HFFc6 (cell line): ENCODE data around the gene ARHGAP9. TPM values are rescaled to one million over a fixed set of nuclear protein-coding genes. Genes with fewer than 3 reads are reported as not detected.
"Not testable (repeated sequence)": the region's sequence is repeated elsewhere in the genome, so short reads cannot be mapped to it uniquely, and the experiment has no call there.

ENCODE experiments used
- DNase-seq: peaks from one replicate; pipeline ENCODE4 v3.0.0-alpha.2; 2018
- H3K27ac Mint-ChIP-seq: 2 replicates; pipeline ENCODE4 v1.8.0; 2020; ENCODE audit warnings: mild to moderate bottlenecking, mixed read lengths
- H3K27me3 Mint-ChIP-seq: 2 replicates; pipeline ENCODE4 v1.8.0; 2021; ENCODE audit warnings: mild to moderate bottlenecking, moderate library complexity, mixed read lengths; ENCODE audit not compliant: insufficient read depth
- H3K36me3 Mint-ChIP-seq: 2 replicates; pipeline ENCODE4 v1.8.0; 2021; ENCODE audit warnings: low read depth, mixed read lengths
- H3K4me1 Mint-ChIP-seq: 2 replicates; pipeline ENCODE4 v1.8.0; 2020; ENCODE audit warnings: low read depth, mixed read lengths
- H3K4me3 Mint-ChIP-seq: 2 replicates; pipeline ENCODE4 v1.8.0; 2020; ENCODE audit warnings: mild to moderate bottlenecking, moderate library complexity, mixed read lengths
- H3K9me3 Mint-ChIP-seq: 2 replicates; pipeline ENCODE4 v1.8.0; 2020; ENCODE audit warnings: mild to moderate bottlenecking, mixed read lengths
- CTCF ChIP-seq: fragments of 200-600 bp; sonication (generic); IDR thresholded peaks from 2 replicates; pipeline ENCODE4 v1.5.0; 2021; ENCODE audit warnings: antibody characterized with exemption, mild to moderate bottlenecking
- total RNA-seq, 6 experiments: library from RNA; stranded (reverse); fragmentation: NEBNext Ultra II Directional; extraction: Animal tissue kit (Norgen Biotek cat#: 25700); gene quantifications; 2 replicates in 1 of 6; 3 replicates in 5 of 6; pipeline ENCODE4 v1.2.3, GENCODE V29; 2021

ARHGAP9 gene
- total RNA-seq, 6 experiments from 2014 or later = 0.11 to 0.85 (median 0.21) TPM; not detected in 1

GRCh38 chr12:57511161-57511560, 31.5 kb upstream of the ARHGAP9 start:
- DNase-seq = no peak
- Mint-ChIP-seq H3K27me3 (peaks cover 11% of the 10 kb centered on the region; the same call in 1 of the 2 replicates), H3K27ac (no peak overlapping the region), H3K9me3 (no peaks in the 10 kb centered on the region), H3K4me1 (peaks cover 2% of the 10 kb centered on the region; the same call in 1 of the 2 replicates), H3K4me3 (no peak overlapping the region), H3K36me3 (peaks cover 45% of the 10 kb centered on the region)
- TF ChIP-seq CTCF = no peak

- DNase-seq, H3K27ac Mint-ChIP-seq, H3K4me3 Mint-ChIP-seq, H3K4me1 Mint-ChIP-seq, H3K9me3 Mint-ChIP-seq, H3K27me3 Mint-ChIP-seq: not testable (repeated sequence)
- peaks cover 30% of the 10 kb centered on the region for H3K36me3 Mint-ChIP-seq
Observed at GRCh38 chr12:57507796-57508195, 28.1 kb upstream of the ARHGAP9 start.

- DNase-seq, H3K4me3 Mint-ChIP-seq, H3K27ac Mint-ChIP-seq, H3K27me3 Mint-ChIP-seq, H3K4me1 Mint-ChIP-seq, H3K9me3 Mint-ChIP-seq: not testable (repeated sequence)
- peaks cover 25% of the 10 kb centered on the region for H3K36me3 Mint-ChIP-seq
Observed at GRCh38 chr12:57506541-57506940, 26.9 kb upstream of the ARHGAP9 start.

GRCh38 chr12:57502311-57502969, 22.8 kb upstream of the ARHGAP9 start:
- DNase-seq, H3K4me3 Mint-ChIP-seq, H3K27ac Mint-ChIP-seq, H3K4me1 Mint-ChIP-seq, H3K27me3 Mint-ChIP-seq, H3K9me3 Mint-ChIP-seq: not testable (repeated sequence)
- peaks cover 46% of the 10 kb centered on the region for H3K36me3 Mint-ChIP-seq

GRCh38 chr12:57500213-57500612, 20.5 kb upstream of the ARHGAP9 start:
- Mint-ChIP-seq H3K4me3 (no peak overlapping the region), H3K9me3 (no peaks in the 10 kb centered on the region), H3K27me3 (peaks cover 2% of the 10 kb centered on the region), H3K36me3 (peaks cover 53% of the 10 kb centered on the region), H3K27ac (no peak overlapping the region), H3K4me1 (no peaks in the 10 kb centered on the region)
- DNase-seq = no peak
- no peak for TF ChIP-seq CTCF

- no peak for TF ChIP-seq CTCF
- no peak overlapping the region for H3K27ac Mint-ChIP-seq
- peaks cover 44% of the 10 kb centered on the region for H3K36me3 Mint-ChIP-seq
- H3K4me3 Mint-ChIP-seq = no peak overlapping the region
- H3K9me3 Mint-ChIP-seq = no peaks in the 10 kb centered on the region
- no peaks in the 10 kb centered on the region for H3K4me1 Mint-ChIP-seq
- DNase-seq = no peak
- H3K27me3 Mint-ChIP-seq = peaks cover 2% of the 10 kb centered on the region
Observed at GRCh38 chr12:57498571-57498970, 18.9 kb upstream of the ARHGAP9 start.

GRCh38 chr12:57498132-57498502, 18.5 kb upstream of the ARHGAP9 start:
- H3K27ac Mint-ChIP-seq = no peak overlapping the region
- no peaks in the 10 kb centered on the region for H3K4me1 Mint-ChIP-seq
- H3K9me3 Mint-ChIP-seq = no peaks in the 10 kb centered on the region
- H3K36me3 Mint-ChIP-seq = peaks cover 44% of the 10 kb centered on the region
- peaks cover 2% of the 10 kb centered on the region for H3K27me3 Mint-ChIP-seq
- no peak for DNase-seq
- no peak overlapping the region for H3K4me3 Mint-ChIP-seq
- TF ChIP-seq CTCF = no peak
